OCI-LY7 (cell line): ENCODE results near the gene YRDC. TPM values are rescaled to one million over a fixed set of nuclear protein-coding genes. Genes with fewer than 3 reads are reported as not detected.

Source experiments
- BruUV-seq: library from RNA; stranded (reverse); fragments of 400-500 nt; replicated peaks from 2 replicates; lab custom pipeline; 2021; lab: Mats Ljungman, UMichigan
- CTCF ChIA-PET: fragments of 300-600 bp; sonication (Branson Sonifier 250); formaldehyde crosslinking; loops from one replicate; lab custom pipeline; 2022; ENCODE audit warnings: antibody characterized with exemption; ENCODE audit not compliant: unreplicated experiment; lab: Charles Lee
- POLR2A ChIA-PET: fragments of 300-600 bp; sonication (Branson Sonifier 250); formaldehyde crosslinking; loops from one replicate; lab custom pipeline; 2022; ENCODE audit warnings: antibody characterized with exemption; lab: Charles Lee
- DNase-seq: peaks from one replicate; pipeline ENCODE4 v3.0.0-alpha.2; 2015; ENCODE audit warnings: low spot score
- H2AFZ ChIP-seq: fragments of 200-600 bp; sonication (generic), shearing (Covaris generic); 2 replicates; pipeline ENCODE4 v1.6.1; 2014; ENCODE audit warnings: mild to moderate bottlenecking, antibody characterized with exemption, low read length, moderate library complexity
- H3K27ac ChIP-seq: fragments of 200-600 bp; sonication (generic); 2 replicates; pipeline ENCODE4 v1.5.1; 2014; ENCODE audit warnings: mixed run types, low read depth, mild to moderate bottlenecking, moderate library complexity, low read length, inconsistent platforms; ENCODE audit not compliant: poor library complexity, severe bottlenecking
- H3K36me3 ChIP-seq: fragments of 200-600 bp; sonication (generic); 2 replicates; pipeline ENCODE4 v1.6.1; 2014; ENCODE audit warnings: mild to moderate bottlenecking, antibody characterized with exemption, low read length, moderate library complexity, mixed read lengths; ENCODE audit not compliant: insufficient read depth
- H3K4me1 ChIP-seq: fragments of 200-600 bp; sonication (generic); 2 replicates; pipeline ENCODE4 v1.5.1; 2014; ENCODE audit warnings: mild to moderate bottlenecking, low read length; ENCODE audit not compliant: insufficient read depth, poor library complexity, severe bottlenecking
- H3K4me2 ChIP-seq: fragments of 200-600 bp; sonication (generic); 2 replicates; pipeline ENCODE4 v1.6.1; 2014; ENCODE audit warnings: mild to moderate bottlenecking, low read length
- H3K4me3 ChIP-seq: fragments of 200-600 bp; sonication (generic); 2 replicates; pipeline ENCODE4 v1.5.1; 2014; ENCODE audit warnings: mild to moderate bottlenecking, low read depth, low read length; ENCODE audit not compliant: poor library complexity, severe bottlenecking
- H3K79me2 ChIP-seq: fragments of 200-600 bp; sonication (generic); 2 replicates; pipeline ENCODE4 v1.6.1; 2016; ENCODE audit warnings: low read depth, mild to moderate bottlenecking, low read length, moderate library complexity, mixed read lengths; ENCODE audit not compliant: insufficient read depth
- H3K9me2 ChIP-seq: fragments of 200-600 bp; sonication (generic); 2 replicates; pipeline ENCODE4 v1.6.1; 2016; ENCODE audit warnings: mild to moderate bottlenecking, low read length, mixed read lengths; ENCODE audit not compliant: insufficient read depth
- H3K9me3 ChIP-seq: fragments of 200-600 bp; sonication (generic); 2 replicates; pipeline ENCODE4 v1.6.1; 2014; ENCODE audit warnings: mild to moderate bottlenecking, mixed run types, low read length, mixed read lengths
- H4K20me1 ChIP-seq: fragments of 200-600 bp; sonication (generic); 2 replicates; pipeline ENCODE4 v1.6.1; 2014; ENCODE audit warnings: mild to moderate bottlenecking, antibody characterized with exemption, low read length, moderate library complexity, mixed read lengths; ENCODE audit not compliant: insufficient read depth
- CTCF ChIP-seq: fragments of 200-600 bp; sonication (generic); conservative IDR thresholded peaks from 2 replicates; pipeline ENCODE4 v1.5.1; 2014; ENCODE audit warnings: mild to moderate bottlenecking, antibody characterized with exemption, low read length, moderate library complexity, mixed read lengths
- EZH2phosphoT487 ChIP-seq: fragments of 200-600 bp; sonication (generic); IDR thresholded peaks from 2 replicates; pipeline ENCODE4 v1.6.1; 2018; ENCODE audit warnings: low read depth, borderline replicate concordance, mild to moderate bottlenecking, mixed run types, antibody characterized with exemption, low read length, moderate library complexity, mixed read lengths
- intact Hi-C: fragments of 100-400 bp; cut with micrococcal nuclease; formaldehyde crosslinking; loops from one replicate; pipeline ENCODE4 v1.10.0; 2022; ENCODE audit not compliant: unreplicated experiment
- total RNA-seq, 2 experiments: library from RNA; depleted of rRNA in 1 of 2; stranded (reverse); fragments of >200 nt in 1 of 2; shearing (Covaris generic) in 1 of 2; gene quantifications; 2 replicates each; pipeline ENCODE4 v1.2.3, GENCODE V29; 2014 to 2022

Gene YRDC
- total RNA-seq, 2 experiments from 2014 or later, result 27.6 to 28.0 TPM

- Histone ChIP-seq H3K4me1 (peaks cover 16% of the 10 kb centered on the region), H2AFZ (no peak overlapping the region), H3K9me2 (no peaks in the 10 kb centered on the region), H3K4me3 (no peak overlapping the region), H3K79me2 (peaks cover 43% of the 10 kb centered on the region; the same call in 1 of the 2 replicates), H3K4me2 (no peak overlapping the region), H3K9me3 (no peaks in the 10 kb centered on the region), H4K20me1 (no peaks in the 10 kb centered on the region), H3K27ac (no peak overlapping the region), H3K36me3 (peaks cover 46% of the 10 kb centered on the region)
- DNase-seq, result no peak
- ChIA-PET CTCF (no interaction called here), POLR2A (interaction anchor here (0.6 to 3.4 kb wide), 3 partner anchors 10 to 29 kb away, joined by 4 to 11 read pairs (median 7); partner anchors contain the start of gene MTF1)
- intact Hi-C loops, result no loop called here
- TF ChIP-seq CTCF (no peak), EZH2phosphoT487 (no peak)
- no TSS peak for BruUV-seq
Measured at GRCh38 chr1:37846647-37847339, 38.8 kb upstream of the YRDC start.

DNA sequence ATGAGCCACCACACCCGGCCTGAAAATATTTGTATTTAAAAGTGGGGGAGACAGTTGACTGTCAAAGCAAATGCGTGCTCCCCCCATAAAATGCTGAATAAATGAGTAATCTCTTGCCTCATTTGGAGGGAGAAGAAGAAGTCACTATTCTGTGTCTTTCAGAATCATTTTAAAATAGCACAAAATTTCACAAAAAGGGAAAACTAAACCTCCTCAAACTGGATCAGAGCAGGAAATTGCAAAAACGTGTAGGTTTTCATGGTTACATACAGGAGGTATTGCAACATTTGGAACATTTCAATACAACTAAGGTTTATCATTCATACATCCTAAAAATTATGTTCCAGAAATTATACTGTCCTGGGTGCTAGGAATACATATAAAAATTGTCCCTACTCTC lies 37.8 kb upstream of the YRDC start:
- no peak for TF ChIP-seq EZH2phosphoT487
- no peak for TF ChIP-seq CTCF
- H3K36me3 ChIP-seq, result peaks cover 49% of the 10 kb centered on the region
- no peak overlapping the region for H3K4me3 ChIP-seq
- H3K9me3 ChIP-seq, result no peaks in the 10 kb centered on the region
- ChIA-PET POLR2A (interaction anchor here (0.6 to 3.4 kb wide), 4 partner anchors 8 to 103 kb away, joined by 4 to 11 read pairs (median 6); partner anchors contain the start of gene MTF1), CTCF (no interaction called here)
- no TSS peak for BruUV-seq
- intact Hi-C loops, result no loop called here
- peaks cover 34% of the 10 kb centered on the region; the same call in 1 of the 2 replicates for H3K79me2 ChIP-seq
- H3K4me1 ChIP-seq, result peaks cover 9% of the 10 kb centered on the region
- H3K27ac ChIP-seq, result no peak overlapping the region
- H4K20me1 ChIP-seq, result no peaks in the 10 kb centered on the region
- no peaks in the 10 kb centered on the region for H3K9me2 ChIP-seq
- no peak overlapping the region for H2AFZ ChIP-seq
- no peak overlapping the region for H3K4me2 ChIP-seq
- no peak for DNase-seq

GRCh38 chr1:37845049-37845646 lies 37.1 kb upstream of the YRDC start:
- ChIA-PET POLR2A (interaction anchor here (1.0 to 3.4 kb wide), 2 partner anchors 8 to 14 kb away, joined by 8 to 11 read pairs; partner anchors contain the start of gene MTF1), CTCF (no interaction called here)
- intact Hi-C loops, result no loop called here
- peaks cover 56% of the 10 kb centered on the region for H3K36me3 ChIP-seq
- H3K4me3 ChIP-seq, result no peak overlapping the region
- no peak overlapping the region for H3K4me2 ChIP-seq
- no peaks in the 10 kb centered on the region for H4K20me1 ChIP-seq
- no peaks in the 10 kb centered on the region for H3K9me2 ChIP-seq
- BruUV-seq, result no TSS peak
- H3K27ac ChIP-seq, result no peak overlapping the region
- peaks cover 9% of the 10 kb centered on the region for H3K4me1 ChIP-seq
- no peaks in the 10 kb centered on the region for H3K9me3 ChIP-seq
- H2AFZ ChIP-seq, result no peak overlapping the region
- DNase-seq, result no peak
- no peak for TF ChIP-seq CTCF
- TF ChIP-seq EZH2phosphoT487, result no peak
- H3K79me2 ChIP-seq, result peaks cover 28% of the 10 kb centered on the region; the same call in 1 of the 2 replicates
